ENCODE results near the gene FARP1. TPM values are rescaled to one million over a fixed set of nuclear protein-coding genes. Genes with fewer than 3 reads are reported as not detected.

FARP1 gene
- total RNA-seq, 1 donor from 2014 or later: 357 TPM

GRCh38 chr13:98344392-98344791 lies 201.5 kb downstream of the FARP1 start:
- H3K9me3 Mint-ChIP-seq (ENCODE audit: unreplicated experiment): no peaks in the 10 kb centered on the region
- H3K27ac Mint-ChIP-seq (ENCODE audit: unreplicated experiment): no peak overlapping the region
- H3K4me3 Mint-ChIP-seq (ENCODE audit: unreplicated experiment): no peak overlapping the region
- DNase-seq (ENCODE audit: extremely low spot score, unreplicated experiment): peak; percentile 53
- TF ChIP-seq CTCF (IDR thresholded peaks at IDR 0.05): no peak
- H3K27me3 Mint-ChIP-seq (ENCODE audit: unreplicated experiment): no peaks in the 10 kb centered on the region
- H3K4me1 Mint-ChIP-seq (ENCODE audit: unreplicated experiment): peaks cover 24% of the 10 kb centered on the region
- H3K36me3 Mint-ChIP-seq (ENCODE audit: unreplicated experiment): peaks cover 30% of the 10 kb centered on the region

- no peak overlapping the region for H3K27ac Mint-ChIP-seq (ENCODE audit: unreplicated experiment)
- no peaks in the 10 kb centered on the region for H3K27me3 Mint-ChIP-seq (ENCODE audit: unreplicated experiment)
Measured at GRCh38 chr13:98345107-98345935, 202.4 kb downstream of the FARP1 start.

DNA sequence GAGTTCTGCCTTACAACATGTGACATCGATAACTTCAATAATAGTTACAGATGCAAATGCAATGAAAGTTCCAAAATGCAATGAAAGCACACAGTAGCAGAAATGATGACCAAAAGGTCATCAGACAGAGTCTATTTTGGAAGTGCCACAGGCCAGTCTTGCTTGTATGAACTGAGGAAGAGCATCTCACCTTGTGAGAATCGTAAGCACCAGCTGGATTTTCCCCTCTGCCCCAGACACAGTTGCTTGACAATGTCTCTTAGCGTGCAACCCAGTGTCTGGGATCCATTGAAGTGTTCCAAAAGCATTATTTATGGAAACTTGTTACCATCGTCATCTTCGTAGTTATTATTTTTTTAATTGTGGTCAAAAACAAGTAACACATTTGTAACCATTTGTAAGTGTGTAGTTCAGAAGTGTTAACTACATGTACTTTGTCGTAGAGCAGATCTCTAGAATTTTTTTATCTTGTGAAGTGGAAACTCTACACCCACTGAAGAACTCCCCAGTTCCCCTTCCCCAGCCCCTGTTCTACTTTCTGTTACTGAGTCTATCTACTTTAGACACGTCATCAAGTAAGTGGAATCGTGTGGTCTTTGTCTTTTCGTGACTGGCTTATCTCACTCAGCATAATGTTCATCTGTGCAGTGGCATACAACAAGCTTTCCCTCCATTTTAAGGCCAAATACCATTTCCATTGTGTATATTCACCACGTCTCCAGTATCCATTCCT lies 204.2 kb downstream of the FARP1 start:
- DNase-seq (ENCODE audit: extremely low spot score, unreplicated experiment): peak; percentile 34
- Mint-ChIP-seq H3K9me3 (ENCODE audit: unreplicated experiment) (no peaks in the 10 kb centered on the region), H3K27ac (ENCODE audit: unreplicated experiment) (peak overlapping the region; percentile 41), H3K4me1 (ENCODE audit: unreplicated experiment) (peaks cover 10% of the 10 kb centered on the region), H3K4me3 (ENCODE audit: unreplicated experiment) (no peak overlapping the region), H3K36me3 (ENCODE audit: unreplicated experiment) (peaks cover 40% of the 10 kb centered on the region), H3K27me3 (ENCODE audit: unreplicated experiment) (no peaks in the 10 kb centered on the region)
- TF ChIP-seq CTCF (IDR thresholded peaks at IDR 0.05): no peak

More at GRCh38 chr13:98345107-98345935, 202.4 kb downstream of the FARP1 start:
- Mint-ChIP-seq H3K9me3 (ENCODE audit: unreplicated experiment) (no peaks in the 10 kb centered on the region), H3K4me3 (ENCODE audit: unreplicated experiment) (no peak overlapping the region), H3K36me3 (ENCODE audit: unreplicated experiment) (peaks cover 31% of the 10 kb centered on the region), H3K4me1 (ENCODE audit: unreplicated experiment) (peaks cover 17% of the 10 kb centered on the region)
- TF ChIP-seq CTCF (IDR thresholded peaks at IDR 0.05): no peak
- DNase-seq (ENCODE audit: extremely low spot score, unreplicated experiment): no peak

- no peaks in the 10 kb centered on the region for H3K9me3 Mint-ChIP-seq (ENCODE audit: unreplicated experiment)
- H3K36me3 Mint-ChIP-seq (ENCODE audit: unreplicated experiment): peaks cover 42% of the 10 kb centered on the region
- DNase-seq (ENCODE audit: extremely low spot score, unreplicated experiment): peak; percentile 23
- H3K27ac Mint-ChIP-seq (ENCODE audit: unreplicated experiment): no peak overlapping the region
- H3K27me3 Mint-ChIP-seq (ENCODE audit: unreplicated experiment): no peaks in the 10 kb centered on the region
- peaks cover 10% of the 10 kb centered on the region for H3K4me1 Mint-ChIP-seq (ENCODE audit: unreplicated experiment)
- H3K4me3 Mint-ChIP-seq (ENCODE audit: unreplicated experiment): no peak overlapping the region
- TF ChIP-seq CTCF (IDR thresholded peaks at IDR 0.05): no peak
Measured at GRCh38 chr13:98347756-98348155, 204.9 kb downstream of the FARP1 start.
